SK-N-SH treated with all-trans-retinoic acid at 6 μM for 48 hours (cell line): ENCODE data around the gene RFC2.

Experiments used
- ATAC-seq: fragments of 200-7000 bp; cut with Tn5 transposase; 3 replicates; pipeline ENCODE4 v1.9.1; 2020; ENCODE audit warnings: mild to moderate bottlenecking, moderate library complexity
- ARNTL ChIP-seq: fragments of 450-650 bp; formaldehyde crosslinking; IDR thresholded peaks from 2 replicates; pipeline ENCODE4 v1.5.0; 2020; ENCODE audit warnings: low read depth, mild to moderate bottlenecking, moderate library complexity, borderline replicate concordance
- BACH2 ChIP-seq: fragments of 250-450 bp; sonication (Bioruptor Pico); IDR thresholded peaks from 2 replicates; pipeline ENCODE4 v1.9.0; 2021; ENCODE audit warnings: mild to moderate bottlenecking, borderline replicate concordance
- CREB5 ChIP-seq: fragments of 250-450 bp; sonication (Bioruptor Pico); IDR thresholded peaks from 2 replicates; pipeline ENCODE4 v1.5.1; 2020; ENCODE audit warnings: low read depth, mild to moderate bottlenecking, moderate library complexity
- CSDC2 ChIP-seq: fragments of 250-450 bp; sonication (Bioruptor Pico); IDR thresholded peaks from 2 replicates; pipeline ENCODE4 v1.5.0; 2020; ENCODE audit warnings: mild to moderate bottlenecking, moderate library complexity
- CSRNP3 ChIP-seq: fragments of 250-450 bp; sonication (Bioruptor Pico); IDR thresholded peaks from 2 replicates; pipeline ENCODE4 v1.5.1; 2021; ENCODE audit warnings: mild to moderate bottlenecking, moderate library complexity
- ESRRG ChIP-seq: fragments of 250-450 bp; sonication (Bioruptor Pico); IDR thresholded peaks from 2 replicates; pipeline ENCODE4 v1.6.1; 2021; ENCODE audit warnings: mild to moderate bottlenecking
- GLIS3 ChIP-seq: fragments of 250-450 bp; sonication (Bioruptor Pico); IDR thresholded peaks from 2 replicates; pipeline ENCODE4 v1.5.0; 2020; ENCODE audit warnings: mild to moderate bottlenecking, moderate library complexity
- ISL1 ChIP-seq: fragments of 250-450 bp; sonication (Bioruptor Pico); IDR thresholded peaks from 2 replicates; pipeline ENCODE4 v2.1.2; 2022; ENCODE audit warnings: mild to moderate bottlenecking, moderate library complexity
- PATZ1 ChIP-seq: fragments of 250-450 bp; sonication (Bioruptor Pico); IDR thresholded peaks from 2 replicates; pipeline ENCODE4 v1.8.0; 2020; ENCODE audit warnings: mild to moderate bottlenecking, moderate library complexity, borderline replicate concordance
- POU6F1 ChIP-seq: fragments of 250-450 bp; sonication (Bioruptor Pico); IDR thresholded peaks from 2 replicates; pipeline ENCODE4 v1.8.0; 2021; ENCODE audit warnings: low read depth, mild to moderate bottlenecking, moderate library complexity, borderline replicate concordance
- PPARA ChIP-seq: fragments of 250-450 bp; sonication (Bioruptor Pico); IDR thresholded peaks from 2 replicates; pipeline ENCODE4 v1.5.0; 2020; ENCODE audit warnings: mild to moderate bottlenecking, borderline replicate concordance
- RARB ChIP-seq: fragments of 250-450 bp; sonication (Bioruptor Pico); IDR thresholded peaks from 2 replicates; pipeline ENCODE4 v1.8.0; 2021; ENCODE audit warnings: mild to moderate bottlenecking, moderate library complexity
- TSHZ2 ChIP-seq: fragments of 250-450 bp; sonication (Bioruptor Pico); IDR thresholded peaks from 2 replicates; pipeline ENCODE4 v1.5.0; 2020; ENCODE audit warnings: mild to moderate bottlenecking, moderate library complexity
- ZC3H10 ChIP-seq: fragments of 250-450 bp; sonication (Bioruptor Pico); IDR thresholded peaks from 2 replicates; pipeline ENCODE4 v1.5.1; 2021; ENCODE audit warnings: mild to moderate bottlenecking, moderate library complexity
- ZFP30 ChIP-seq: fragments of 450-650 bp; formaldehyde crosslinking; IDR thresholded peaks from 2 replicates; pipeline ENCODE4 v1.5.0; 2022; ENCODE audit warnings: mild to moderate bottlenecking, moderate library complexity
- ZNF565 ChIP-seq: fragments of 450-650 bp; formaldehyde crosslinking; conservative IDR thresholded peaks from 2 replicates; pipeline ENCODE4 v1.5.0; 2020; ENCODE audit warnings: low read depth, mild to moderate bottlenecking, moderate library complexity
- ZNF70 ChIP-seq: fragments of 450-650 bp; formaldehyde crosslinking; IDR thresholded peaks from 2 replicates; pipeline ENCODE4 v1.5.0; 2020; ENCODE audit warnings: mild to moderate bottlenecking, moderate library complexity
- ZNF8 ChIP-seq: fragments of 450-650 bp; formaldehyde crosslinking; IDR thresholded peaks from 2 replicates; pipeline ENCODE4 v1.5.0; 2020; ENCODE audit warnings: mild to moderate bottlenecking, moderate library complexity

The RFC2 gene

GRCh38 chr7:74224511-74224832 lies 29.7 kb downstream of the RFC2 start:
- no peak for ATAC-seq

GRCh38 chr7:74223711-74224510 lies 30.3 kb downstream of the RFC2 start:
- no peak; the same call in 2 of the 3 replicates for ATAC-seq
- no peak for TF ChIP-seq RARB (CRISPR knock-in tag)
- TF ChIP-seq CSRNP3: no peak
- TF ChIP-seq POU6F1: no peak
- no peak for TF ChIP-seq GLIS3 (CRISPR knock-in tag)
- no peak for TF ChIP-seq CSDC2 (CRISPR knock-in tag)
- TF ChIP-seq PPARA (CRISPR knock-in tag): no peak
- no peak for TF ChIP-seq ZNF8 (CRISPR knock-in tag)
- no peak for TF ChIP-seq ZC3H10
- TF ChIP-seq BACH2: no peak
- TF ChIP-seq ISL1 (CRISPR knock-in tag): no peak
- no peak for TF ChIP-seq ZNF70 (CRISPR knock-in tag)
- no peak for TF ChIP-seq ZFP30

More at GRCh38 chr7:74224511-74224832, 29.7 kb downstream of the RFC2 start:
- TF ChIP-seq PATZ1 (CRISPR knock-in tag): no peak
- TF ChIP-seq CREB5: no peak
- TF ChIP-seq ZNF565 (CRISPR knock-in tag): no peak
- no peak for TF ChIP-seq POU6F1
- no peak for TF ChIP-seq ISL1 (CRISPR knock-in tag)
- no peak for TF ChIP-seq TSHZ2 (CRISPR knock-in tag)
- no peak for TF ChIP-seq ARNTL (CRISPR knock-in tag)
- no peak for TF ChIP-seq ESRRG (CRISPR knock-in tag)
